NCI-H2227 (cell line): Measurements from ENCODE around the gene FAM237A.

ENCODE experiments used
- DNase-seq: peaks from one replicate; lab custom pipeline; 2025; ENCODE audit not compliant: unreplicated experiment; lab: John Stamatoyannopoulos, UW

Gene FAM237A

GRCh38 chr2:206688453-206688852, 46.2 kb downstream of the FAM237A start:
- DNase-seq: no peak

- DNase-seq: no peak
Measured at GRCh38 chr2:206688990-206689389, 46.7 kb downstream of the FAM237A start.

GRCh38 chr2:206692971-206693370, 50.7 kb downstream of the FAM237A start:
- no peak for DNase-seq

GRCh38 chr2:206693399-206694137, 51.3 kb downstream of the FAM237A start:
- DNase-seq: peak; percentile 87

DNA sequence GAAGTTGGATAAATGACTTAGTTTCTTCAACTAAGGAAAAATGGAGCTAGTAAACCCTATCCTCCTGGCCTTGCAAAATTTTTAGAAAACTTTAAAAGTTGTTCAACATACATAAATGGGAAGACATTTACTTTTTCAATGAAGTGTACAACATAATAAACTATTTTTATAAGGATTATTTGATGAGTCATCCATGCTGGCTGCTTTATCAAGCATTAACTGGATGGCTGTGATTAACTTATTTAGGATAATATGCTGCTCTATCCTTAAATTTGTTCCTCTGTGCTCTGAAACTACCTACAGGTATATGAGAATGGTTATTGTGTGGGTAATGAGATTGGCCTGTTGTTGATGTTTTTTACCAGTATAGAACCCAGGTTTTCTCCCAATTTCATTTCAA, 54.6 kb downstream of the FAM237A start:
- no peak for DNase-seq

GRCh38 chr2:206698811-206699210, 56.5 kb downstream of the FAM237A start:
- DNase-seq: no peak
